IMR-90 (cell line): ENCODE measurements around the gene ARFGAP2. TPM values are rescaled to one million over a fixed set of nuclear protein-coding genes. Genes with fewer than 3 reads are reported as not detected.
A peak's percentile ranks its signal among the peaks of the same experiment; 100 is the strongest.

ENCODE experiments used
- ATAC-seq: fragments of 200-7000 bp; cut with Tn5 transposase; 2 replicates; pipeline ENCODE4 v1.9.1; 2020; ENCODE audit warnings: low read depth, mild to moderate bottlenecking, moderate library complexity
- BruUV-seq: library from RNA; stranded (reverse); fragments of 400-500 nt; replicated peaks from 2 replicates; lab custom pipeline; 2021; lab: Mats Ljungman, UMichigan
- CTCF ChIA-PET: fragments of 300-600 bp; formaldehyde crosslinking; extraction: SDS; loops from one replicate; lab custom pipeline; 2021; ENCODE audit warnings: antibody characterized with exemption; lab: Yijun Ruan, JAX
- POLR2A ChIA-PET: fragments of 300-600 bp; sonication (Branson Sonifier 250); formaldehyde crosslinking; loops from one replicate; lab custom pipeline; 2022; ENCODE audit warnings: antibody characterized with exemption; ENCODE audit not compliant: unreplicated experiment; lab: Charles Lee
- DNase-seq: peaks from one replicate; pipeline ENCODE4 v3.0.0; 2013
- H2AFZ ChIP-seq: replicated peaks from 2 replicates; pipeline ENCODE3; 2013; ENCODE audit warnings: low read length, mild to moderate bottlenecking; ENCODE audit not compliant: poor library complexity
- H2AK5ac ChIP-seq: 2 replicates; pipeline ENCODE4 v1.6.1; 2013; ENCODE audit warnings: low read depth, low read length, inconsistent platforms
- H2AK9ac ChIP-seq: replicated peaks from 2 replicates; pipeline ENCODE3; 2013; ENCODE audit warnings: mild to moderate bottlenecking, low read depth, low read length, moderate library complexity; ENCODE audit not compliant: poor library complexity
- H2BK120ac ChIP-seq: 2 replicates; pipeline ENCODE4 v1.6.1; 2013; ENCODE audit warnings: low read depth, low read length, inconsistent platforms
- H2BK15ac ChIP-seq: 3 replicates; pipeline ENCODE4 v1.6.1; 2013; ENCODE audit warnings: low read depth, low read length, inconsistent platforms
- H2BK20ac ChIP-seq: 2 replicates; pipeline ENCODE4 v1.6.1; 2013; ENCODE audit warnings: low read depth, mild to moderate bottlenecking, inconsistent platforms, low read length, moderate library complexity
- H2BK5ac ChIP-seq: 2 replicates; pipeline ENCODE4 v1.6.1; 2013; ENCODE audit warnings: mild to moderate bottlenecking, low read depth, low read length, inconsistent platforms; ENCODE audit not compliant: poor library complexity, severe bottlenecking
- H3K14ac ChIP-seq: replicated peaks from 2 replicates; pipeline ENCODE4 v1.6.1; 2013; ENCODE audit warnings: low read depth, low read length, inconsistent platforms
- H3K18ac ChIP-seq: 2 replicates; pipeline ENCODE4 v1.6.1; 2013; ENCODE audit warnings: low read depth, low read length, control low read depth
- H3K23ac ChIP-seq: 2 replicates; pipeline ENCODE4 v1.6.1; 2013; ENCODE audit warnings: low read depth, low read length, inconsistent platforms
- H3K27ac ChIP-seq: 2 replicates; pipeline ENCODE4 v1.5.1; 2013; ENCODE audit warnings: mild to moderate bottlenecking, control low read depth, low read length; ENCODE audit not compliant: insufficient read depth
- H3K27me3 ChIP-seq: 2 replicates; pipeline ENCODE4 v1.6.1; 2013; ENCODE audit warnings: low read length; ENCODE audit not compliant: control insufficient read depth, insufficient read depth
- H3K36me3 ChIP-seq: 2 replicates; pipeline ENCODE4 v1.6.1; 2013; ENCODE audit warnings: low read length, mixed read lengths; ENCODE audit not compliant: control insufficient read depth, insufficient read depth
- H3K4ac ChIP-seq: 2 replicates; pipeline ENCODE4 v1.6.1; 2013; ENCODE audit warnings: low read depth, low read length, inconsistent platforms
- H3K4me1 ChIP-seq: 2 replicates; pipeline ENCODE4 v1.6.1; 2013; ENCODE audit warnings: low read length, mixed read lengths; ENCODE audit not compliant: control insufficient read depth, insufficient read depth
- H3K4me2 ChIP-seq: 2 replicates; pipeline ENCODE4 v1.6.1; 2013; ENCODE audit warnings: low read depth, mild to moderate bottlenecking, control low read depth, low read length, moderate library complexity
- H3K4me3 ChIP-seq: 2 replicates; pipeline ENCODE4 v1.5.1; 2013; ENCODE audit warnings: low read depth, mild to moderate bottlenecking, control low read depth, low read length, moderate library complexity; ENCODE audit not compliant: insufficient read depth
- H3K56ac ChIP-seq: 2 replicates; pipeline ENCODE4 v1.6.1; 2013; ENCODE audit warnings: low read length, inconsistent platforms; ENCODE audit not compliant: insufficient read depth; ENCODE audit errors: extremely low read depth
- H3K79me1 ChIP-seq, 2 experiments: 2 replicates each; pipeline ENCODE4 v1.6.1; 2013; ENCODE audit warnings: low read length in 2 of 2, inconsistent platforms in 1 of 2, low read depth in 1 of 2
- H3K9ac ChIP-seq: 2 replicates; pipeline ENCODE4 v1.6.1; 2013; ENCODE audit warnings: low read depth, low read length, control low read depth
- H3K9me1 ChIP-seq: 2 replicates; pipeline ENCODE4 v1.6.1; 2013; ENCODE audit warnings: low read length, inconsistent platforms; ENCODE audit not compliant: insufficient read depth
- H3K9me3 ChIP-seq: 2 replicates; pipeline ENCODE4 v1.6.1; 2013; ENCODE audit warnings: low read length; ENCODE audit not compliant: control insufficient read depth, insufficient read depth
- H4K20me1 ChIP-seq: 2 replicates; pipeline ENCODE4 v1.6.1; 2013; ENCODE audit warnings: low read length, inconsistent platforms; ENCODE audit not compliant: insufficient read depth
- H4K5ac ChIP-seq: 2 replicates; pipeline ENCODE4 v1.6.1; 2013; ENCODE audit warnings: mild to moderate bottlenecking, low read depth, low read length, control low read depth
- H4K8ac ChIP-seq, 2 experiments: 2 replicates each; pipeline ENCODE4 v1.6.1; 2013; ENCODE audit warnings: low read depth in 2 of 2, low read length in 2 of 2, control low read depth in 1 of 2, inconsistent platforms in 1 of 2
- H4K91ac ChIP-seq: 2 replicates; pipeline ENCODE4 v1.6.1; 2013; ENCODE audit warnings: low read depth, low read length, inconsistent platforms; ENCODE audit not compliant: insufficient read depth
- MAFK ChIP-seq: IDR thresholded peaks from 2 replicates; pipeline ENCODE4 v1.6.1; 2012; ENCODE audit warnings: low read depth, low read length, improper control_type of control experiment
- POLR2A ChIP-seq: IDR thresholded peaks from 2 replicates; pipeline ENCODE4 v1.6.1; 2012; ENCODE audit warnings: mild to moderate bottlenecking, low read depth, low read length
- WGBS, 2 experiments: methylation state at CpG; one replicate each; pipeline versions ENCODE4 v1.1.5 to v1.1.7; 2013; ENCODE audit warnings: missing lambda C conversion rate in 2 of 2; ENCODE audit not compliant: insufficient read length in 1 of 2; ENCODE audit errors: extremely low coverage in 2 of 2; 5-methylcytosine and 5-hydroxymethylcytosine counted together
- dilution Hi-C: fragments of 300-500 bp; cut with HindIII; formaldehyde crosslinking; loops from one replicate; pipeline ENCODE4 v1.14.3; 2018; ENCODE audit warnings: low sequenced_read_pairs; ENCODE audit not compliant: unreplicated experiment
- in situ Hi-C: fragments of 300-500 bp; cut with MboI; formaldehyde crosslinking; loops from 3 replicates; pipeline ENCODE4 v1.14.3; 2019; ENCODE audit warnings: low sequenced_read_pairs, inconsistent platforms, mixed read lengths
- intact Hi-C: fragments of 100-400 bp; cut with micrococcal nuclease; formaldehyde crosslinking; loops from 2 replicates; pipeline ENCODE4 v1.10.0; 2022
- polyA plus RNA-seq, 3 experiments: library from polyadenylated mRNA; depleted of rRNA; stranded (reverse); fragments of >200 nt; gene quantifications; 2 replicates each; pipeline ENCODE4 v1.2.3, GENCODE V29; 2012; ENCODE audit warnings: low replicate concordance in 1 of 3
- total RNA-seq: library from RNA; depleted of rRNA; stranded (reverse); fragments of >200 nt; gene quantifications from 2 replicates; pipeline ENCODE4 v1.2.3, GENCODE V29; 2012

Gene ARFGAP2
- total and polyA plus RNA-seq, 2 of the 4 experiments (the other 2 are of a cell fraction): 54.7 to 87.8 TPM

GRCh38 chr11:47121731-47122130 is 54.9 kb downstream of the ARFGAP2 start:
- Histone ChIP-seq H2BK120ac (no peak overlapping the region), H3K36me3 (no peaks in the 10 kb centered on the region), H2BK5ac (no peak overlapping the region), H3K18ac (no peak overlapping the region), H2AFZ (no peak overlapping the region), H2BK20ac (no peak overlapping the region), H3K4me1 (no peaks in the 10 kb centered on the region), H3K4me3 (no peak overlapping the region), H4K20me1 (no peaks in the 10 kb centered on the region; the same call in 1 of the 2 replicates), H3K4ac (no peak overlapping the region), H4K5ac (no peak overlapping the region), H2BK15ac (no peak overlapping the region), H3K9me1 (no peaks in the 10 kb centered on the region; the same call in 1 of the 2 replicates), H3K9me3 (no peaks in the 10 kb centered on the region), H2AK9ac (no peak overlapping the region), H3K14ac (no peak overlapping the region), H3K4me2 (no peak overlapping the region), H3K79me1 (no peaks in the 10 kb centered on the region; a peak in 1 of 4 replicates), H2AK5ac (no peak overlapping the region), H3K27me3 (no peaks in the 10 kb centered on the region), H3K56ac (no peak overlapping the region), H4K8ac (no peak overlapping the region), H3K9ac (no peak overlapping the region), H3K27ac (no peak overlapping the region), H3K23ac (no peak overlapping the region), H4K91ac (no peak overlapping the region)
- DNase-seq: no peak
- ATAC-seq: no peak
- intact Hi-C loops (no loop called here), in situ Hi-C loops (no loop called here), dilution Hi-C loops (no loop called here)
- ChIA-PET POLR2A (interaction anchor here (0.5 kb wide), 1 partner anchor 162 kb away, joined by 3 read pairs; no protein-coding TSS in a partner anchor), CTCF (no interaction called here)
- no peak for TF ChIP-seq POLR2A
- TF ChIP-seq MAFK: peak; percentile 58
- BruUV-seq: no TSS peak
- WGBS, 2 experiments: no CpG with 5 or more reads among the region's 2 CpGs
